ENCODE results near the gene HDAC7.

Gene HDAC7

GRCh38 chr12:47758584-47758833 lies 61.2 kb downstream of the HDAC7 start:
- TF ChIP-seq OSR1 (CRISPR knock-in tag; IDR thresholded peaks at IDR 0.05) (no peak), RARB (CRISPR knock-in tag; IDR thresholded peaks at IDR 0.05) (no peak), BACH2 (CRISPR knock-in tag; IDR thresholded peaks at IDR 0.05; ENCODE audit: borderline replicate concordance) (no peak), ZC3H10 (CRISPR knock-in tag; IDR thresholded peaks at IDR 0.05) (no peak), CREB5 (CRISPR knock-in tag; IDR thresholded peaks at IDR 0.05; ENCODE audit: low read depth) (no peak), PPARA (CRISPR knock-in tag; IDR thresholded peaks at IDR 0.05; ENCODE audit: borderline replicate concordance) (no peak), GLIS3 (CRISPR knock-in tag; IDR thresholded peaks at IDR 0.05) (no peak), ZNF8 (CRISPR knock-in tag; IDR thresholded peaks at IDR 0.05) (no peak), TCF4 (CRISPR knock-in tag; IDR thresholded peaks at IDR 0.05; ENCODE audit: borderline replicate concordance) (no peak), TOX (CRISPR knock-in tag; IDR thresholded peaks at IDR 0.05; ENCODE audit: borderline replicate concordance) (no peak), ISL1 (CRISPR knock-in tag; IDR thresholded peaks at IDR 0.05) (no peak), ZFP30 (CRISPR knock-in tag; IDR thresholded peaks at IDR 0.05) (no peak), PATZ1 (CRISPR knock-in tag; IDR thresholded peaks at IDR 0.05; ENCODE audit: borderline replicate concordance) (no peak), ZFP3 (CRISPR knock-in tag; IDR thresholded peaks at IDR 0.05) (no peak)

GRCh38 chr12:47757840-47758583 lies 61.7 kb downstream of the HDAC7 start:
- no peak for TF ChIP-seq CREB5 (CRISPR knock-in tag; IDR thresholded peaks at IDR 0.05; ENCODE audit: low read depth)
- TF ChIP-seq PATZ1 (CRISPR knock-in tag; IDR thresholded peaks at IDR 0.05; ENCODE audit: borderline replicate concordance), result no peak
- no peak for TF ChIP-seq ZNF565 (CRISPR knock-in tag; conservative IDR thresholded peaks at IDR 0.05; ENCODE audit: low read depth)
- TF ChIP-seq ISL1 (CRISPR knock-in tag; IDR thresholded peaks at IDR 0.05), result no peak
- TF ChIP-seq SNAI2 (CRISPR knock-in tag; IDR thresholded peaks at IDR 0.05), result no peak
- TF ChIP-seq POU6F1 (CRISPR knock-in tag; IDR thresholded peaks at IDR 0.05; ENCODE audit: borderline replicate concordance, low read depth), result no peak
- TF ChIP-seq ZC3H10 (CRISPR knock-in tag; IDR thresholded peaks at IDR 0.05), result no peak
- no peak for TF ChIP-seq CSRNP3 (CRISPR knock-in tag; IDR thresholded peaks at IDR 0.05)
- TF ChIP-seq TCF4 (CRISPR knock-in tag; IDR thresholded peaks at IDR 0.05; ENCODE audit: borderline replicate concordance), result no peak
- TF ChIP-seq ESRRG (CRISPR knock-in tag; IDR thresholded peaks at IDR 0.05), result no peak
- TF ChIP-seq RARB (CRISPR knock-in tag; IDR thresholded peaks at IDR 0.05), result no peak
- no peak for TF ChIP-seq TSHZ2 (CRISPR knock-in tag; IDR thresholded peaks at IDR 0.05)
- TF ChIP-seq GLIS3 (CRISPR knock-in tag; IDR thresholded peaks at IDR 0.05), result no peak
- no peak for ATAC-seq

More at GRCh38 chr12:47758584-47758833, 61.2 kb downstream of the HDAC7 start:
- ATAC-seq, result no peak
